HCT116 (cell line): ENCODE measurements around the gene SCAMP1. TPM values are rescaled to one million over a fixed set of nuclear protein-coding genes. Genes with fewer than 3 reads are reported as not detected.

ENCODE experiments used
- ATAC-seq: fragments of 200-7000 bp; cut with Tn5 transposase; 2 replicates; pipeline ENCODE4 v1.9.1; 2020; ENCODE audit warnings: mild to moderate bottlenecking, moderate library complexity
- BruUV-seq: library from RNA; stranded (reverse); fragments of 400-500 nt; replicated peaks from 2 replicates; lab custom pipeline; 2021; lab: Mats Ljungman, UMichigan
- CTCF ChIA-PET: fragments of 300-600 bp; sonication (Branson Sonifier 250); formaldehyde crosslinking; loops from one replicate; lab custom pipeline; 2021; ENCODE audit warnings: antibody characterized with exemption; lab: Charles Lee
- POLR2A ChIA-PET: fragments of 300-600, 350-600 bp; sonication (Branson Sonifier 250); formaldehyde crosslinking; loops from one replicate; lab custom pipeline; 2021; ENCODE audit warnings: antibody characterized with exemption; lab: Charles Lee
- RAD21 ChIA-PET, 2 experiments: fragments of 300-600 bp; sonication (Branson Sonifier 250); formaldehyde crosslinking; loops; one replicate each; lab custom pipeline; 2023; ENCODE audit warnings: low total read pairs in 2 of 2; ENCODE audit not compliant: uncharacterized antibody in 2 of 2, unreplicated experiment in 2 of 2, low non-redundant PET in 1 of 2; lab: Charles Lee
- DNase-seq: peaks from one replicate; pipeline ENCODE4 v3.0.0-alpha.2; 2010; ENCODE audit warnings: low read depth, low spot score
- H2AFZ ChIP-seq: fragments of 200-600 bp; shearing (Covaris generic), sonication (generic); 2 replicates; pipeline ENCODE4 v1.6.1; 2017; ENCODE audit warnings: low read depth, mixed run types, mixed read lengths, antibody characterized with exemption, low read length; ENCODE audit not compliant: poor library complexity, severe bottlenecking
- H3K27ac ChIP-seq: 2 replicates; pipeline ENCODE4 v1.5.1; 2012; ENCODE audit warnings: low read depth, low read length
- H3K27me3 ChIP-seq: fragments of 200-600 bp; sonication (generic); 2 replicates; pipeline ENCODE4 v1.6.1; 2016; ENCODE audit warnings: mixed run types, low read length, mixed read lengths; ENCODE audit not compliant: insufficient read depth
- H3K36me3 ChIP-seq, 2 experiments: fragments of 200-500 bp in 1 of 2; fragments of 200-600 bp in 1 of 2; sonication (Bioruptor generic) in 1 of 2; sonication (generic) in 1 of 2; 2 replicates each; pipeline versions ENCODE4 v1.5.1 to v1.6.1; 2014 to 2016; ENCODE audit warnings: low read length in 2 of 2, inconsistent platforms in 1 of 2, mixed read lengths in 1 of 2, mixed run types in 1 of 2; ENCODE audit not compliant: insufficient read depth in 2 of 2, control insufficient read depth in 1 of 2
- H3K4me1 ChIP-seq, 2 experiments: fragments of 200-600 bp in 1 of 2; sonication (generic) in 1 of 2; 2 replicates each; pipeline versions ENCODE4 v1.5.1 to v1.6.1; 2012 to 2017; ENCODE audit warnings: low read length in 2 of 2, inconsistent platforms in 1 of 2, mild to moderate bottlenecking in 1 of 2, mixed read lengths in 1 of 2, mixed run types in 1 of 2, moderate library complexity in 1 of 2; ENCODE audit not compliant: insufficient read depth in 2 of 2, control insufficient read depth in 1 of 2
- H3K4me2 ChIP-seq: fragments of 200-600 bp; sonication (generic); 2 replicates; pipeline ENCODE4 v1.6.1; 2017; ENCODE audit warnings: mixed run types, low read length, mixed read lengths
- H3K4me3 ChIP-seq, 2 experiments: fragments of 200-600 bp in 1 of 2; sonication (generic) in 1 of 2; replicated peaks in 1 of 2; 2 replicates each; pipeline ENCODE4 v1.5.1; 2011 to 2016; ENCODE audit warnings: low read length in 2 of 2, control low read depth in 1 of 2, low read depth in 1 of 2, mild to moderate bottlenecking in 1 of 2, mixed read lengths in 1 of 2, mixed run types in 1 of 2
- H3K79me2 ChIP-seq: fragments of 200-600 bp; sonication (generic); 2 replicates; pipeline ENCODE4 v1.6.1; 2017; ENCODE audit warnings: mild to moderate bottlenecking, mixed run types, low read length, moderate library complexity, mixed read lengths; ENCODE audit not compliant: insufficient read depth
- H3K9ac ChIP-seq: fragments of 200-600 bp; sonication (generic); 2 replicates; pipeline ENCODE4 v1.6.1; 2016; ENCODE audit warnings: low read length, mixed read lengths
- H3K9me2 ChIP-seq: fragments of 200-600 bp; sonication (generic), shearing (Covaris generic); 2 replicates; pipeline ENCODE4 v1.6.1; 2017; ENCODE audit warnings: mixed run types, mild to moderate bottlenecking, moderate library complexity; ENCODE audit not compliant: insufficient read depth
- H3K9me3 ChIP-seq, 2 experiments: fragments of 200-500 bp in 1 of 2; fragments of 200-600 bp in 1 of 2; sonication (Bioruptor generic) in 1 of 2; sonication (generic) in 1 of 2; 2 replicates each; pipeline ENCODE4 v1.6.1; 2014 to 2017; ENCODE audit warnings: low read length in 2 of 2, mixed read lengths in 2 of 2, inconsistent platforms in 1 of 2, low read depth in 1 of 2, mild to moderate bottlenecking in 1 of 2, mixed run types in 1 of 2, moderate library complexity in 1 of 2; ENCODE audit not compliant: control insufficient read depth in 1 of 2, insufficient read depth in 1 of 2
- H4K20me1 ChIP-seq: fragments of 200-600 bp; sonication (generic), shearing (Covaris generic); 2 replicates; pipeline ENCODE4 v1.6.1; 2017; ENCODE audit warnings: mixed run types, mild to moderate bottlenecking, moderate library complexity; ENCODE audit not compliant: insufficient read depth
- CBX3 ChIP-seq: IDR thresholded peaks from 2 replicates; pipeline ENCODE4 v1.6.1; 2012; ENCODE audit warnings: low read depth
- CEBPB ChIP-seq: IDR thresholded peaks from 2 replicates; pipeline ENCODE4 v1.6.1; 2012; ENCODE audit warnings: low read depth
- CTCF ChIP-seq, 3 experiments: fragments of 200-600 bp in 1 of 3; sonication (generic) in 1 of 3; IDR thresholded peaks in 2 of 3; conservative IDR thresholded peaks in 1 of 3; 2 replicates each; pipeline ENCODE4 v1.5.1; 2012 to 2017; ENCODE audit warnings: low read depth in 2 of 3, low read length in 2 of 3, antibody characterized with exemption in 1 of 3, borderline replicate concordance in 1 of 3, control low read depth in 1 of 3, mild to moderate bottlenecking in 1 of 3, mixed read lengths in 1 of 3, mixed run types in 1 of 3, moderate library complexity in 1 of 3; ENCODE audit not compliant: insufficient read depth in 1 of 3
- ELF1 ChIP-seq: IDR thresholded peaks from 2 replicates; pipeline ENCODE4 v1.6.1; 2012; ENCODE audit warnings: low read depth, borderline replicate concordance
- EZH2 ChIP-seq: fragments of 200-600 bp; sonication (generic); IDR thresholded peaks from 2 replicates; pipeline ENCODE4 v1.6.1; 2017; ENCODE audit warnings: antibody characterized with exemption, mixed run types
- EZH2phosphoT487 ChIP-seq: fragments of 200-600 bp; IDR thresholded peaks from 2 replicates; pipeline ENCODE4 v1.6.1; 2018; ENCODE audit warnings: antibody characterized with exemption, borderline replicate concordance
- MAX ChIP-seq: IDR thresholded peaks from 2 replicates; pipeline ENCODE4 v1.6.1; 2012
- POLR2A ChIP-seq: IDR thresholded peaks from 2 replicates; pipeline ENCODE4 v1.7.0; 2011; ENCODE audit warnings: borderline replicate concordance; ENCODE audit not compliant: insufficient read depth, insufficient read length; ENCODE audit errors: extremely low read depth
- POLR2AphosphoS5 ChIP-seq: IDR thresholded peaks from 2 replicates; pipeline ENCODE4 v1.6.1; 2011; ENCODE audit warnings: mild to moderate bottlenecking, low read depth, low read length, moderate library complexity
- REST ChIP-seq: IDR thresholded peaks from 2 replicates; pipeline ENCODE4 v1.6.1; 2012; ENCODE audit warnings: low read depth
- SIN3A ChIP-seq: IDR thresholded peaks from 2 replicates; pipeline ENCODE4 v1.6.1; 2012; ENCODE audit warnings: low read depth
- SP1 ChIP-seq: IDR thresholded peaks from 2 replicates; pipeline ENCODE4 v1.6.1; 2012; ENCODE audit warnings: low read depth
- SRF ChIP-seq: IDR thresholded peaks from 2 replicates; pipeline ENCODE4 v1.6.1; 2012; ENCODE audit warnings: low read depth
- TCF7L2 ChIP-seq: IDR thresholded peaks from 2 replicates; pipeline ENCODE4 v1.7.0; 2011; ENCODE audit warnings: borderline replicate concordance, inconsistent platforms; ENCODE audit not compliant: insufficient read depth, insufficient read length; ENCODE audit errors: extremely low read depth
- YY1 ChIP-seq: IDR thresholded peaks from 2 replicates; pipeline ENCODE4 v1.6.1; 2011; ENCODE audit warnings: low read length, low read depth, moderate library complexity, mild to moderate bottlenecking; ENCODE audit not compliant: insufficient replicate concordance; ENCODE audit errors: extremely low read depth
- ZBTB33 ChIP-seq: IDR thresholded peaks from 2 replicates; pipeline ENCODE4 v1.6.1; 2011; ENCODE audit warnings: mild to moderate bottlenecking, low read length, moderate library complexity; ENCODE audit not compliant: insufficient replicate concordance; ENCODE audit errors: extremely low read depth
- ZFX ChIP-seq: fragments of 450-650 bp; IDR thresholded peaks from 2 replicates; pipeline ENCODE4 v1.6.1; 2017
- ZNF274 ChIP-seq: fragments of 200-500 bp; sonication (Bioruptor generic); IDR thresholded peaks from 2 replicates; pipeline ENCODE4 v1.6.1; 2014; ENCODE audit warnings: mild to moderate bottlenecking, low read depth, low read length, inconsistent platforms
- intact Hi-C: fragments of 100-400 bp; cut with micrococcal nuclease; formaldehyde crosslinking; loops from 2 replicates; pipeline ENCODE4 v1.10.0; 2022
- total RNA-seq: library from RNA; stranded (reverse); gene quantifications from one replicate; pipeline ENCODE4 v1.2.1, GENCODE V29; 2021; ENCODE audit not compliant: unreplicated experiment

Gene SCAMP1
- total RNA-seq, 1 experiment from 2014 or later = 46.4 TPM

- Histone ChIP-seq H3K9ac (no peak overlapping the region), H3K36me3 (no peaks in the 10 kb centered on the region), H2AFZ (no peak overlapping the region), H3K27me3 (no peaks in the 10 kb centered on the region), H3K27ac (no peak overlapping the region), H3K4me2 (no peak overlapping the region), H3K79me2 (no peaks in the 10 kb centered on the region; the same call in 1 of the 2 replicates), H4K20me1 (no peaks in the 10 kb centered on the region), H3K4me1 (no peaks in the 10 kb centered on the region), H3K4me3 (no peak overlapping the region), H3K9me3 (no peaks in the 10 kb centered on the region), H3K9me2 (no peaks in the 10 kb centered on the region)
- DNase-seq = no peak
- RAD21 ChIA-PET = no interaction called here
- POLR2A ChIA-PET = no interaction called here
- TF ChIP-seq POLR2A = no peak
- TF ChIP-seq MAX = no peak
- TF ChIP-seq SP1 = no peak
- no peak for TF ChIP-seq REST
- TF ChIP-seq EZH2phosphoT487 = no peak
- no peak for TF ChIP-seq YY1
- no peak for TF ChIP-seq EZH2
- no peak for TF ChIP-seq ZBTB33
- no peak for TF ChIP-seq ZFX
- TF ChIP-seq CEBPB = no peak
- no peak for TF ChIP-seq SRF
- TF ChIP-seq ZNF274 = no peak
- no peak for TF ChIP-seq ELF1
- TF ChIP-seq CTCF (IDR thresholded peaks at IDR 0.05 in 2 of 3, conservative IDR thresholded peaks at IDR 0.05 in 1 of 3; ENCODE audit: borderline replicate concordance in 1 of 3, insufficient read depth in 1 of 3, low read depth in 2 of 3, low read length in 2 of 3) = no peak
- no peak for TF ChIP-seq CBX3
- TF ChIP-seq POLR2AphosphoS5 = no peak
- TF ChIP-seq TCF7L2 = no peak
- no peak for TF ChIP-seq SIN3A
- CTCF ChIA-PET = no interaction called here
- no TSS peak for BruUV-seq
- ATAC-seq = no peak
- intact Hi-C loops = no loop called here
Measured at GRCh38 chr5:78526049-78526525, 165.7 kb downstream of the SCAMP1 start.
